ENCODE data around the gene GPM6B. TPM values are rescaled to one million over a fixed set of nuclear protein-coding genes. Genes with fewer than 3 reads are reported as not detected.

GPM6B gene, protein sequence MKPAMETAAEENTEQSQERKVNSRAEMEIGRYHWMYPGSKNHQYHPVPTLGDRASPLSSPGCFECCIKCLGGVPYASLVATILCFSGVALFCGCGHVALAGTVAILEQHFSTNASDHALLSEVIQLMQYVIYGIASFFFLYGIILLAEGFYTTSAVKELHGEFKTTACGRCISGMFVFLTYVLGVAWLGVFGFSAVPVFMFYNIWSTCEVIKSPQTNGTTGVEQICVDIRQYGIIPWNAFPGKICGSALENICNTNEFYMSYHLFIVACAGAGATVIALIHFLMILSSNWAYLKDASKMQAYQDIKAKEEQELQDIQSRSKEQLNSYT
- 321 TPM for total RNA-seq

GRCh38 chrX:13816643-13817627, at the start of gene GPM6B:
Gene GPM6B (minus strand): TSS chrX:13817093. CDS start chrX:13816904, 189 bp downstream.

DNA sequence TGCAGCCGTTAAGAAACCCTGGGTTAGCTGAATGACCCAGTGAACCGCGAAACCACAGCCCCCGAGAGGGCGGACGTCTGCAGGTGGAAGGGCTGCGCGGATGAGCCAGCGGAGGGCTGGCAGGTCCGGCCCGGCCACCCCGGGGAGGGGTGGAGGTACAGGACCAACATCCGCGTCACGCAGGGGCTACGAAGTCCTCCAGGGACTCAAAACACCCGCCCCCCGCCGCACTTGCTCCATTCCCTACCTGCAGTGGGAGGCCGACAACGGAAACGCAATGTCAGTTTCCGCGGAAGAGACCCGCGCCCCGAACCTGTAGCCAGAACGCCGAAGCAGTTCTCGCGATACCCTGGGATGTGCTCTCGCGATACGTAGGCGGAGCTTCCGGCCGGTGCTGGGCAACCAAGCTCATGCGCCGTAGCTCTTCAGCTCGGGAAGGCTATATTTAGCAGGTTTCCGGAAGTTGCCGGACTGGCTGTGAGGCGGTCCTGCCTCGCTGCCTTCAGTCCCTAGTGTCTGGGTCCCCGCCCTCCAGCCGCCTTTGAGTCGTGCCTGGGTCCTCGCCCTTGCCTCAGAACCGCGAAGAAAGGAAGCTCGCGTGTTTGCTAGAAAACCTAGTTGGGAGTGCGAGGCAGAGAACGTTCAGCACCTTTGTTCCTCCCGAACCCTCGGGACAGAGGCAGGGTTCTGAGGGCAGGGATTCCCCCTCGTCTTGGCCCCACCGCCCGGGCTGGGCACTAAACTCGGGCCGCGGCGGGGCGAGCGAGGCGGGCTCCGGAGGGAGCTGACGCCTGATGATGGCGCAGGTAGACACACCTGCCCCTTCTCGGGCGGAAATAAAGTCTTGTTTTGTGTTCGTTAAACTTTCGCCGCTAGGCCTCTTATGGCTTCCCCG, 82.4 kb downstream of the GPM6B start, which contains the start of the genes OFD1 and TRAPPC2:
Gene OFD1, plus strand, starts transcription at position 471 of the 895 bp plus-strand sequence. Its CDS starts 324 bp downstream, at position 795.
Gene TRAPPC2, minus strand, starts transcription at position 343 of the 895 bp plus-strand sequence. CDS start 14,657 bp downstream, outside the sequence.

Other genes with a start within 250 kb of the GPM6B start
- gene EGFL6, start 247.5 kb downstream of the GPM6B start, total RNA-seq, result 75.3 TPM
- gene TCEANC, start 164.0 kb downstream of the GPM6B start, total RNA-seq, result 10.4 TPM
- gene RAB9A, start 128.0 kb downstream of the GPM6B start, total RNA-seq, result 45.1 TPM
- gene TRAPPC2, start 82.5 kb downstream of the GPM6B start, total RNA-seq, result 43.7 TPM
- gene OFD1, start 82.3 kb downstream of the GPM6B start, total RNA-seq, result 49.0 TPM
- gene GEMIN8, start 212.8 kb upstream of the GPM6B start, total RNA-seq, result 27.2 TPM